Stimulated activated CD4-positive, alpha-beta T cell treated with anti-CD3 and anti-CD28 coated beads, Interleukin-2, amount 100 ng/mL, for 4 hours (primary cell): Measurements from ENCODE around the gene LLCFC1.
"Not testable (repeated sequence)": the region's sequence is repeated elsewhere in the genome, so short reads cannot be mapped to it uniquely, and the experiment has no call there.

Source experiments
- DNase-seq: peaks from one replicate; pipeline ENCODE4 v3.0.0-alpha.2; 2020; ENCODE audit warnings: low read depth

The LLCFC1 gene

DNA sequence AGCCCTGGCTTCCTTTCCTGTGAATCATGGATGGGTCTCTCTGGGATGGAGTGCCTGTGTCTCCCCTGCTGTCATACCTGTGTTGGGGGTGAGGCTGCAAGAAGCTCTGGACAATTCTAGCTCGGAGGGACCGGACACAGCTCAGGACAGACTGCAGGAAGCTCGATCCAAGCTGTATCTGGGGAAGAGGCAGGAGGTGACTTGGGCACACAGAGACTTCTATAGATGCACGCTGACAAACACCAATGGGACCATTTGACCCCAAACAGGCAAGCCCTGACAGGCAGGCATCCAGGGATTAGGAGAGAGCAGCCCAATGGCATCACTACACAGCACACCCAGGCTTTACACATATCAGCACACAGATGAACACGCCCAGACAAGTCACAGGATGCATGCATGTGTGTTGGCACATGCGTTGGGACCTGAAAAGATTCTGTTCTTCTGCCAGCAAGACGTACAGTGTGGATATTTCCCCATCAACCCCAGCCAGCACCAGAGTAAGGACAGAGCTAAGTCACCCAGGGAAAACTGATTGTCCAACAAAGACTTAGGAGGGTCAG is 4.5 kb downstream of the LLCFC1 start:
- DNase-seq, result no peak

- no peak for DNase-seq
These were observed 5.7 kb downstream of the LLCFC1 start for GRCh38 chr7:142945001-142945400.

DNA sequence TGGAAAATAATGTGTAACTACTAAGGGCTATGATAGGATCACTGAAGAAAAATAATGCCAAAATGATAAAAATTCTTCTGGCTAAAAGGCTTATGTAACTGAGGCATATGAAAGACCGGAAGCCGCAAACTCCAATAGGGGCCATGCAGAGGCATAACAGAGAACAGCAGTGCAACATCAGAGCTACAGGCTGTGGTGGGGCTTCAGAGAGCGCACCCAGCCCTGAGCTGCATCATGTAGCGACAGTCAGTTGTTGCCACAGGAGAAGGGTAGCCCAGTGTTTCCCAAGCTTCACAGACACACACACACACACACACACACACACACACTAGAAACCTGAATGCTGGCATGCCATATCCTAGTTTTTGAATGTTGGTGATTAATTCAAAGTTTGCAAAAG is 9.3 kb downstream of the LLCFC1 start:
- no peak for DNase-seq

DNA sequence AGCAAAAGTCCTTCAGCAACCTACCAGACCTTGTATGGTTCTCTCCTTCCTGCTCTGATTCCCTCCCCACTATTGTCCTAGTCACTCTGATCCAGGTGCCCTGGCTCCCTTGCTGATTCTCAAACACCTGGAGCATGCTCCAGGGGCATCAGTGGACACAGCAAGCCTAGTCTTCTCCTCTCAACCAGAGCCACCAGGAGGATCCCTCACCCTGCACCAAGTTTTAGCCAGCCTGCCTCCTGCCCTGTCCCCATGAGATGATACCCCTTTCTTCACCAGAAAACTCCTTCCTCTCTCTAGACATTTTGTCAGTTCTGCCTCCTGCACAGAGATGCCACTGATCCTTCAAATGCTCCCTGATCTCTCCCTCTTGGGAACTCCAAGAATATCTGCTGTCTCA is 11.0 kb downstream of the LLCFC1 start:
- DNase-seq, result no peak

DNA sequence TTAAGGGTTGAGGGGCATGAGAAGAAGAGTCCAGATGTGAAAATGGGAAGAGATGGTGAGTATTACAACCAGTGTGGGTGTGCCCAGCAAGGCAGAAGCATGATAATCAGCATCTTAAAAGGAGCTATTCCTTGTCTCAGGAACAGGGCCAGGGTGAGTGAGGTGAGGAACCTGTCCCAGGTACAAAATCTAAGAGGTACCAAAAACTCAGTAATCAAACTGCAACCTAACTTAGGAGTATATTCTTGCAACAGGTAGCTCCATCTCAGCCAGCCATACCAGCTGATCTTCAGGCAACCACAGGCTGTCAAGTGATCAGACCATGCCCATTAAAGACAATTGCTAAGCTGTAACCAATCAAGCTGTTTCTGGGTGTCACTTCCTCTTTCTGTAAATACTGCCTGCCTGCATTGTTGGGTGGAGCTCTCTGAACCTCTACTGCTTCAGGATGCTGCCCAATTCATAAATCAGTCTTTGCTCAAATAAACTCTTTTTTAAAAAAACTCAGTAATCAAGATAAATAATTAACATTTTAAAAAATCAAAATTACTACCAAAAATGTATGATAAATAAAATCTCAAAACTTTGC is 15.5 kb downstream of the LLCFC1 start:
- DNase-seq, result no peak

- DNase-seq, result no peak
These were observed 17.8 kb downstream of the LLCFC1 start for GRCh38 chr7:142956951-142957623.

DNA sequence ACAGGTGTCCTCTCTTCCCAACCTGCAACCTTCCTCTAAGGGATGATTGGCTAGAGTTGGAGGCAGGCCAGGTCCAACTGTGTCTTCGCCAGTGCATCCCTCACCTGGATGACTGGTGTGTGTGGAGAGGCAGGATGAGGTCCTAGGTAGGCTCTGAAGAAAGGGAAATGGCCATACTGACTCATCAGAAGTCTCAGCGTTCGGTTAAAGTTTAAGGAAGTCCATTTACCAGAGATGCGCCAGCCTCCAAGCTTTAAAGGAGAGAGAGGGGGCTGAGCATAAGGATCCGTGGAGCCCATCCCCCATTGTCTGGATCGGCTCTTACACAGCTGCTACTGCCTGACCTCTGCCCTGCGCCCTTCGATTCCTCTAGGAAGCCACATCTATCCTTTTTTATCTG is 18.4 kb downstream of the LLCFC1 start:
- DNase-seq, result no peak

DNA sequence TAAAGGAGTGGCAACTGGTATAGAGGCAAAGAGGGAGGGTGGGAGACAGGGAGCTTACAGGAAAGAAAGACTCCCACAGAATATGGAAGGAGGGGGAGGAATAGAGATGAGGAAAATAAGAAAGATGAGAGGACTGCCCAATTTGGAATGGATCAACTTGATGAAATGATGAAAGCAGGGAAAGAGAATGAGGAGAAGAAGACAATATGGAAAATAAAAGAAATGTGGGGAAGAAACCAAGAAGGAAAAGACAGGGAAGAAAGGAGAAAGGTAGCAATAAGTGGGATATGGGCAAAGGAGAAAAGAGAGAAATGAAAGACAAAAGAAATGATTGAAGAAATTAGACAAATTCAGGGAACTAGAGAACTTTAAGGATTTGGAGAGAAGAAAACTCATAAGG is 19.9 kb downstream of the LLCFC1 start:
- no peak for DNase-seq

- no peak for DNase-seq
These were observed 21.8 kb downstream of the LLCFC1 start for GRCh38 chr7:142960955-142961512.

DNA sequence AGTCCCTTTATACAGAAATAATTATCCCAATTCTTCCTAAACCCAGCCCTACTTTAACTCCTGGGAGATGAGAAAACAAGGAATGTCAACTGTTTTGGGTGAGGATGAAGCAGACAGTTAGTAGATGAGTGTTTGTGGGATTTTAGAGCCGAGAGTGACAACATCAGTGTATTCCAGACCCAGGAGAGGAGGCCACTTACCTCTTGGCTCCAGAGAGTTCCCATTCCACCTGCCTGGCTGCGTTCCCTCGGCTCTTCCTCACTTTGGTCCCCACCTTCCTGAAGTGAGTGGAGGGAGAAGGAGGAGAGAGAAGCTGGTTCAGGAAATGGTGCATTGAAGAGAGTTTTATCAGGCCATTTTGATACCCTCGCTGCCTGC is 22.3 kb downstream of the LLCFC1 start:
- DNase-seq, result no peak

DNA sequence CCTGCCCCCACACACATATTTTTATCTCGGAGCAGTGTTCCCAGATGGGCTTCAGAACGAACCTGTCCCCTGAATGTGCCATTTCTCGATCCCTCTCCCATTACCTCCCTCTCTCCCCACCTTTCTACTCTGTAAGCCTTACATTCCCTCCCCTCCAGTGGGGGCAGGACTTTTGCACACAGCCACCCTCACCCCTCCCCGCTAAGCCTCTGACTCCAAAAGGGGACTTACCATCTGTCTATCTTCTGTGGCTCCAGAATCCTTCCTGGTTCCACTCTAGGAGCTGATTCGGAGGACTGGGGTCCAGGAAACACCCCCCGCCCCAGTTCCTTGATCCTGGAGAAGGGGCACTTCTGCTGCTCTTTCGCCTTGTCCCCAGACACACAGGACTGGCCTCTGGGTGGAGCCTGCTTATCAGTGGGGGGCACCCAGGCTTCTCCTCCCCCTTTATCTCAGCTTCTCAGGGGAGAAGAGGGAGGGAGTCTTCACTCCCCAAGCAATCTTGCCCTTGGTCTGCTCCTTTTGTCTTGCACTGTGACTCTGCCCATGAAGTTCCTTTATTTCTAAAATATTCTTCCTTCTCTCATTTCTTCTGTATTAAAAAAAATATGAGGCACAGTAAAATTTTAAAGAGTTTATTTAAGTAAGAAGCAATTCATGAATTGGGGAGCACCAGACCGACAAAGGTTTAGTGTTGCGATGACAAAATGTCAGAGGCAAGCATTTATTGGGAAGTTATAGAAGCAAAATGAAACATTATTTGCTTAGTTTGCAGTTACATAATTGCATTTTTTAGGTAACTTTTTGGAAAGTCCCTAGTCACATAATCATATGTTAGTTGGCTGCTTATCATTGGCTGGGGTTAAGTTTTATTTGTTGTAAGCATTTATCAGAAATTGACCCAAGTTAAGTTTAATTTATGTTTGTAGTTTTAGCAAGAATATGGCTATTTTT is 23.0 kb downstream of the LLCFC1 start, which contains the start of gene KEL:
TSS of gene KEL (minus strand) at position 391 of the 954 bp plus-strand sequence. CDS start at position 234, 157 bp downstream.
- DNase-seq, result no peak

DNA sequence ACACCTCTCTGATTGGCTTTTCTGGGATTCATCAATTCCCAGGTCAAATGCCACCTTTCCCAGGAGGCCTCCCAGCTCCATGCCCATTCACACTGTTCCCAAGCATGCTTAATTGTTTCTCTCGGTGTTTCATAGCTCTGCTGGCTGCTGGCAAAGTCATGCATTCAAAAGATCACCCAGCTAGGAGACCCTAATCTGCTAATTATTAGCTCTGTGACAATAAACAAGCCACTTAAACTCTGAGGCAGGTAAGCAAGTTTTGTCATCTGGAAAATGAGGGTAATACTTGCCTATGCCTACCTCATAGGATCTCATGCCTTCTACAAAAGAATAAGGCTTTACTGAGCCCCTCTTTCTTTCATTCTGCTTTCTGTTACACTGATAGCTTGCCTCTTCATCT is 23.7 kb downstream of the LLCFC1 start:
- DNase-seq, result no peak

DNA sequence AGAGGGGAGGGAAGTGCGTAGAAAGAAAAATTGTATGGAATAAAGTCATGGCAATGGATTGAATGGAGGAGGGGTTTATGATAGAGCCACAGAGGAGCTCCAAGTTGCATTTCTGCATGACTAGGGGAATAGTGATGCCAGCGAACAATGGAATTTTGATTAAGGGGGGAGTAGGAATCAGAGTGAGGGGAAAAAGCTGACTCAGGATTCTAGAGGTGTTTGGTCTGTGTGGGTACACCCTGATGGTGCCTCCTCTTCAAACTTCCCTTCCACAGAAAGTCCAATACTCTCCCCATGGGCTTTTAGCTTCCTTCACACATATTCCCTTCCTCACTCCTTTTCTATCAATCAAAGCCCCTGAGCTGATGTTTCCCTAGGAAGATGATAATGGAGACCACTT is 24.7 kb downstream of the LLCFC1 start:
- no peak for DNase-seq

DNA sequence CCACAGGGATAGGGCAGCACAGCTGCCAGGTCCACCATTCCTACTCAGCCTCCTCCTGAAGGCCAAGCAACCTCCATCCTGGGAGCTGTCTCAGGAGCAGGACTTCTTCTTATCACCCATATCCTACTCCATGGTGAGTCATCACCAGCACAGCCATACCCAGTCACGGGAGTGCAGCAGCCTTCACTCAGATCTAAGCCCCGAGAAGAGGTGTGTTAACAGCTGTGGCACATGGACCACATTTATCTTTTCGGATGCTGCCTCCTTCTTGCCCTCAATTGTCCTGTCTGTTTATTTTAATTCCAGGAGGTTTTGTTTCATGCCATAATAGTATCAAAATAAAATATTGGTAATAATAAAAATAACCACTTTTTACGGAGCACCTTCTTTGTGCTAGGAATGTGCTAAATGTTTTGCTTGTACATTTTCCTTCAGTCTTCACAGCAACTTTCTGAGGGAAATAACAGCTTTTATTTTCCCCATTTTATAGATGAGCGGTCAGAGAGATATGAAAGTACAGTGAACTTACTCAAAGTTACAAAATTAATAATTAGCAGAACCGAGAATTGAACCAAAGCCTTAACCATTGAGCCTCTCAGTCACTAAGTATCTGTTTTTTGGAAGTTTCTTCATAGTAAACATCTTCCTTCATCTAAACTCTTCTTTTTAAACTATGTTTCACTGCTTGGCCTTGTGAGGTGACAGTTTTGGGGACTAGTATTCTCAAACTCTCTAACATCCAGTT is 25.4 kb downstream of the LLCFC1 start:
- no peak for DNase-seq

- no peak for DNase-seq
These were observed 28.9 kb downstream of the LLCFC1 start for GRCh38 chr7:142968229-142968628.

DNA sequence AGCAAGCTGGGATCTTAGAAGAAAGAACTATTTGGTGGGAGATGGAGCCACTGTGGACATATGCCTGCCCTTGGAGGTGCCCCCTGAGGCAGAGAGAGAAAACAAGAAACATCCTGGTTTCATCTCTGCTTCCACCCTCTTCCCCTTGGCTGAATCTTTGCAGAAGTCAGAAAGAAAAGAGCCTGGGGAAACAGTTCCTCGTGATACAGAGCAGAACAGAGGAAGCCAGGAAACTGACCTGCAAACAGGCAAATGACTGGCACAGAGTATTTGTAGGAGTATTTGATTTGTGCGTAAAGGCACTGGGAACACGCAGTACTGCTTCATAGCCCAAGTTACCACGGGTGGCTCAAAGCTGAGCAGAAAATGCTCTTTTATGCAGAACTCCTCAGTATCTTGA is 29.9 kb downstream of the LLCFC1 start:
- DNase-seq, result no peak

DNA sequence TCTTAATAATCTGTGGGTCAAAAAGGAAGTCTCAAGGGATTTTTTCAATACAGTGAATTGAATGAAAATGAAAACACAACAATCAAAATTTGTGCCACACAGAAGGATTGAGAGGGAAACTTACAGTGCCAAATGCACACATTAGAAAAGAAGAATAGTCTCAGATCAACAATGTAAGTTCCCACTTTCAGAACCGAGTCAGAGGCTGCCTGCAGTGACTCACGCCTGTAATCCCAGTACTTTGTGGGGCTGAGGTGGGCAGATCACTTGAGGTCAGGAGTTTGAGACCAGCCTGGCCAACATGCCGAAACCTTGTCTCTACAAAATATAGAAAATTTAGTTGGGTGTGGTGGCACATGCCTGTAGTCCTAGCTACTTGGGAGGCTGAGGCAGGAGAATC is 35.3 kb downstream of the LLCFC1 start:
- no peak for DNase-seq

DNA sequence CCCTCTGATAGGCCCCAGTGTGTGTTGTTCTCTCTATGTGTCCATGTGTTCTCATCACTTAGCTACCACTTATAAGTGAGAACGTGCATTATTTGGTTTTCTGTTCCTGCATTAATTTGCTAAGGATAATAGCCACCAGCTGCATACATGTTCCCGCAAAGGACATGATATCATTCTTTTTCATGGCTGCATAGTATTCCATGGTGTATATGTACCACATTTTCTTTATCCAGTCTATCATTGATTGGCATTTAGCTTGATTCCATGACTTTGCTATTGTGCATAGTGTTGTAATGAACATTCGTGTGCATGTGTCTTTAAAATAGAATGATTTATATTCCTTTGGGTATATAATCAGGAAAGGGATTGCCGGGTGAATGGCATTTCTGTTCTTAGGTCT is 39.1 kb downstream of the LLCFC1 start:
- not testable (repeated sequence) for DNase-seq

- DNase-seq, result no peak
These were observed 44.5 kb downstream of the LLCFC1 start for GRCh38 chr7:142983825-142984224.

GRCh38 chr7:142984297-142984696 is 45.0 kb downstream of the LLCFC1 start:
- DNase-seq, result no peak
